ENCODE results near the gene RNF166. TPM values are rescaled to one million over a fixed set of nuclear protein-coding genes. Genes with fewer than 3 reads are reported as not detected.
A peak's percentile ranks its signal among the peaks of the same experiment; 100 is the strongest.

The RNF166 gene, protein sequence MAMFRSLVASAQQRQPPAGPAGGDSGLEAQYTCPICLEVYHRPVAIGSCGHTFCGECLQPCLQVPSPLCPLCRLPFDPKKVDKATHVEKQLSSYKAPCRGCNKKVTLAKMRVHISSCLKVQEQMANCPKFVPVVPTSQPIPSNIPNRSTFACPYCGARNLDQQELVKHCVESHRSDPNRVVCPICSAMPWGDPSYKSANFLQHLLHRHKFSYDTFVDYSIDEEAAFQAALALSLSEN
- total RNA-seq = 17.1 TPM
- long read RNA-seq, transcript RNF166-201 (6 exons, 1,883 nt) = major isoform, 32 of 40 reads
- long read RNA-seq, partial matches to known transcripts = 2 of 40 reads
- long read RNA-seq, other reads (novel, unspliced or antisense) = 6 of 40 reads

DNA sequence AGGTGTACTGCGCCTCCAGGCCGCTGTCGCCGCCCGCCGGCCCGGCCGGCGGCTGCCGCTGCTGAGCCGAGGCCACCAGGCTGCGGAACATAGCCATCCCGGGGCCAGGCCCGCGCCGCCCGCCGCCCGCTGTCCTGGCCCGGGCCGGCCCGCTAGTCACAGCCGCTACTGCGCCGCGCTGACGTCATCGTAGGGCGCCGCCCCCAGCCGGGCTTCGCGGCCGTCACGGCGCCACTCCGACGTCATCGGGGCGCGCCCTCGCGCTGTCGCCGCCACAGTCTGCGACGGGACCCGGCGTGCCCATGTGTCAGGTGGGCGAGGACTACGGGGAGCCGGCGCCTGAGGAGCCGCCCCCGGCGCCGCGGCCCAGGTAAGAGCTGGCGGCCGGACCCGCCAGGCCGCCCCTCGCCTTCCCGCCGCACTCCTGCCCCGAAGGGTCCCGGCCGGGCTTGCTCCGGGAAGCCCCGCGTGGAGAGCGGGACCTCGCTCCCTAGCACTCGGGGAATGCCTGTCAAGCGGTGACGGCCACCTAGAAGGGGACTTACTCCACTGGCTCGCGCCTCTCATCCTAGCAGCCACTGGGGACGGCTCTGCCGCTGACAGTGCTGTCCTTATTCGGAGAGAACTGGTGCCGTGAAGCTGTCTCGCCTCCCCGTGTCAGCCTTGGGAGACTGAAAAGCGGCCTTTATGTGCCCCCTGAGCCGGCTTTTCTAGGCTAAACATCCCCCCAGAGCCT, at the start of gene RNF166, which contains the start of gene CTU2:
Gene RNF166 (minus strand): TSS at position 180 of the 736 bp plus-strand sequence. CDS start 83 bp downstream, at position 97.
Gene CTU2 (plus strand): TSS at position 275 of the 736 bp plus-strand sequence. CDS start 28 bp downstream, at position 303.
- DNase-seq (ENCODE audit: low spot score) = peak; percentile 96
- intact Hi-C loops (cut with DNase I) = loop anchor here (5.0 kb wide), 2 partner anchors 79 to 134 kb away; partner anchors contain the start of gene ZC3H18

DNA sequence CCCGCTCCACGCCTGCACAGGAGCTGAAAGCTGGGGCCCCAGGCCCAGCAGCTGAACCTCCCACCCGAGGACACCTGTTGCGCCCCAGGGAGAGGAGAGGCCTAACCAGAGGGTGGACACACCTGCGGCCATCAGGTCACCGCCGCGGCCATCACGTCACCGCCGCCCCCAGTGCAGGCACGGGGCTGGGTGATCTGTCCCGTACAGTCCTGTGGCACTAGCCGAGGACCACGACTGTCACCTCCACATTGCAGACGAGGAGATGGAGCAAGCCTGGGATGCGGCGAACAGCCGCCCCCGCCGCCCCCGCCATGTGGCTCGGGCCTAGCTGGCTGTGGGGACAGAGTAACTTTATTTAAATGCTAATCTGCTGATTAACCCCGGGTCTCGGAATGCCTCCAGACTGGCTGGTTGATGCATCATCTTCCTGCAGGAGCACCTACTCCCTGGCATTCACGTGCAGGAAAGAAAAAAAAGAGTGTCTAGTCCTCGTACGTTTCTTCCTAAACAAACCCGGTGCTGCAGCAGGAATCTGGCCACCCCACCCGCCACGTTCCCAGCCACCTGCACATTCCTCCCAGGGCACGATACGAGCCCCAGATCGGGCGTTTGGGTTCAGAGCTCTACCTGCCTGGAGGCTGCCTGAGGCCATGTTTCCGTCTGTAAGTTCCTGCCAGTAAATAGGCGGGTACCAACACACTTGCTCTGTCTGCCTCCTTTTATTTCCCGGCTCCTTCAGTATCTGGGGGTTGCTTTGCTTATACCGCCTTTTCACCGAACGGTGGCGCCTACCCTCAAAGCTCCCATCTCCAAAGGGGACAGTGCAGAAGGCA, 48.9 kb upstream of the RNF166 start:
- DNase-seq (ENCODE audit: low spot score) = no peak
- intact Hi-C loops (cut with DNase I) = no loop called here

DNA sequence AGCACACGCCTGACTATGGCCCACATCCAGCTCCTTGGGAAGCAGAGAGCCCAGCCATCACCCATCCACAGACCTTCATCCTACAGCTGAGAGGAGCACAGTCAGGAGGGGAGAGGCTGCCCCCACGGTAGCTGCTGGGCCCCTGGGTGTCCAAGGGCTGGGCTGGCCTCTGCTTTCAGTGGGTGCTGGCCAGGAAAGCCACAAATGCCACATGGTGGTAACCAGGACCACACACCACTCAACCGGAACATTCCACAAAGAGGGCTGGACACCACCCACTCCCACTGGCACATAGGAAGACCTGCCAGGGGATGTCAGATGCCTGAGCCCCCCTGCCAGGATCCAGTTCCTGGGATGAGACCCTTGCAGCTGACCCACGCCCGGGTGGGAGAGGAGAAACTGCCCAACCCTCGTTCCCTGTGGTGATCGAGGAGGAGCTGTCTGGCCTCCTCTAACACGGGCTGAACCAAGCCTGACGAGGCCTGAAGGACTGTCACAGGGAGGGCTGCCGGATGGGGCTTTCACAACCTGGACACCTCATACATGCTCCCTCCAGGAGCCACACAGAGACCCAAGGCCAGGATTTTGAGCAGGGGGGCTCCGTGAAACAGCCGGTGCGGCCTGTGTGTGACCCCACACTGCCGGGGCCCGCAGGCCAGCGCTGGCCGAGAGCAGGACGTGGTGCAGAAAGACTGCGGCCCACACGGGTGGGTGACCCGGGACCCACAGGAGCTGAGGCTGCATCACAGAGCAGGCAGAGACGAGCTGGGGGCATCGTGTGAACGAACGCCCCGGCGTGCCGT, 48.1 kb upstream of the RNF166 start:
- intact Hi-C loops (cut with DNase I) = no loop called here

DNA sequence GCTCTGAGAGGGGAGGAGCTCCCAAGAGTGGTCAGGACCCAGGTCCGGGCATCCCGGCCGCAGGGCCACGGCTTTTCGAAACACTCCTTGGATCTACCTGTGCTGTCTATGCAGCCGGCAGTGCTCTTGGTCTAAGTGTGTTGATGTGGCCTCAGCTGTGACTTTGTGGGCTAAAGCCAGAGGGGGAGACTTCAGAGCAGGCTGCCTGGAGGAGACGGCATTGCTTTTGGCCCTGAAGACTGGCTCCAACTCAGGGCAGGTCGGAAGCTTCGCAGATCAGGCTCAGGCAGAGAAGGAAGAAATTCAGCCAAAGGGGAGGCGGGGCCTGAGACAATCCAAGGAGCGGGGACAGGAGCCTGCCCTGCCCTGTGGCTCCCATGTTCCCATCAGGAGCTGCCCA, 47.4 kb upstream of the RNF166 start:
- intact Hi-C loops (cut with DNase I) = no loop called here
- DNase-seq (ENCODE audit: low spot score) = no peak

More for the DNA sequence above, 48.1 kb upstream of the RNF166 start:
- no peak for DNase-seq (ENCODE audit: low spot score)

DNA sequence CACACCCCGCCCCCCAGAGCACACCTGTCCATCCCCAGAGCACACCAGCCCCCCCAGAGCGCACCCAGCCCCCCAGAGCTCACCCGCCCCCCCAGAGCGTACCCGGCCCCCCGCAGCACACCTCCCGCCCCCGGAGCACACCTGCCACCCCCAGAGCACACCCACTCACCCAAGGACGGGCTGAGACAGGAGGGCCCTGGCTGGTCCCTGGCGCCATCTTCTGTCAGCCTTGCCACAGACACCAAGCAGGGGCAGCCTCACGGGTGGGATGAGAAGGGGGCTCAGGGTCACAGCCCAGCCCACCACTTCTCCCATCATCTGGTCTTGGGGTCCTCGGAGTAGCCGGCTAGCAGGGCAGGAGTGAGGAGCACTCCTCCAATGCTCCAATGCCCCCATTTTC, 47.0 kb upstream of the RNF166 start:
- DNase-seq (ENCODE audit: low spot score) = no peak
- intact Hi-C loops (cut with DNase I) = no loop called here

DNA sequence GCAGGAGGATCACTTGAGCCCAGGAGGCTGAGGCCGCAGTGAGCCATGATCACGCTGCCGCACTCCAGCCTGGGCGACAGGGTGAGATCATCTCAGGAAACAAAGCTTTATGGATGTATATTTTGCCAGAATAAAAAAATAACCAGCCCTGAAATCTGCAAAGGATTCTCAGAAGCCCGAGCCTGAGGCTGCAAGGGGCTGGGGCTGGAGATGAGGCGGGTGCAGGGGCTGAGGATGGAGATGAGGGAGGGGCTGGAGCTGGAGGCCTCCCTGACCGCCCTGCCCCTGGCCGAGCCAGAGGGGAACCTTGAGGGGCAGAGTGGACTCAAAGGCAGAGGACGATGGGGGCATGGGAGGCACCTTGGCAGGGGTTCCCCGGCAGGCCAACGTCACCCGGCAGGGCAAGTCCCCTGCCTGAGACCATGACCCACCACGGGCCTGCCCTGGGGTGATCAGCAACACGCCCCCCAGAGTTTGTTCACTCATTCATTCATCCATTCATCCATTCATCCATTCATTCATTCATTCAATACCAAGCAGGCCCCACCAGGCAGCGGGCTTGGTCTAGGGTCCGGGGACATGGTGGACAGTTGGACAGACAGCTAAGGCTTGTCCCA, 46.3 kb upstream of the RNF166 start:
- no peak for DNase-seq (ENCODE audit: low spot score)
- intact Hi-C loops (cut with DNase I) = no loop called here

DNA sequence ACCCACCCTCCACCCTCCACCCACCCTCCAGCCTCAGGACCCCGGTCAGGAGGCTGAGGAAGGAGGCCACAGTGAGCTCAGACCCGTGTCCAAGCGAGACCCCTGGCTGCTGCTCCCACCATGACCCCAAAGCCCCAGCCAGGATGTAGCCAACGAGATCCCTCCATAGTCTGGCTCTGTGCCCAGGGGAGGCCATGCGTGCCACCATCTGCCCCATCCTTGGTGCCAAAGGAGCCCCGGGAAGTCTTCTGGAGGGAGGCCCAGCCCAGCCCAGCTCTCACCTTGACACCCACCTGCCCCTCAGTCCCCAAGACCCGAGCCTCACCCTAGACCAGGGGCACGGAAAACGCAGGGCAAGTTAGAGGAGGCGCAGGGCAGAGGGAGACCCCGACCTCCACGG, 44.6 kb upstream of the RNF166 start:
- intact Hi-C loops (cut with DNase I) = no loop called here
- DNase-seq (ENCODE audit: low spot score) = no peak

DNA sequence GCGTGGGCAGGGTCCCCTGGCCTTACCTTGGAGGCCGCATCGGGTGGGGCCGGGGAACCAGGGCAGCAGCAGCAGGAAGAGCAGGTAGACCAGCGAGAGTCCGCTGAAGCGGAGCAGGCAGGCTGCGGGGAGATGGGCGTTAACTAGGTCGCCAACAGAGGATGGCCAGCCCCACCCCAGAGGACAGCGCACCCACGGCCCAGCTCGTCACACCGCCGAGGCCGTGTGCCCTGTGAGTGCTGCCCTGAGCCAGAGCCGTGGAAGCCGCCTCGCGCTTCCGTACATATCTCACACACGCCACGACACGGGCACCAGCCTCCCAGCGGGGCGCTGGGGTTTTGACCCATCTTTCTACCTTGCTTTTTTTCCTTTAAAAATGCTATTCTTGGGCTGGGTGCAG, 43.1 kb upstream of the RNF166 start:
- intact Hi-C loops (cut with DNase I) = no loop called here
- DNase-seq (ENCODE audit: low spot score) = no peak

DNA sequence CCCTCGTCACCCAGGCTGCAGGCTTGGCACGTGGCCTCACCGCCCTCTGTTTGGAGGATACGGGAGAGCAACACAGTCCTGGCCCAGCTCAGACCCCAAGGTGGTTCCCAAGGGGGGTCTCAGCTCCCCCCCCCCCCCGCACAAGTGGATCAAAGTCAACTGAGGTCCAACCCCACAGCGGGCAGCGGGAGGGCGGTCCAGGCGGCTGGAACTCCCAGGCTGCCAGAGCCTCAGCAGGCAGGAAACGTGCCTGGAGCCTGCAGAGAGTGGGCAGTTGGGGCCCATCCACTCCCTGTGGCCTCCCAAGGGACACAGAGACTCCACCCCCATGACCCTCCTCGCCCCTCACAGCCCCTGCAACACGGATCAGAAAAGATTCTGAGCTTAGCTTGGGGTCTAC, 42.2 kb upstream of the RNF166 start:
- intact Hi-C loops (cut with DNase I) = no loop called here
- no peak for DNase-seq (ENCODE audit: low spot score)

DNA sequence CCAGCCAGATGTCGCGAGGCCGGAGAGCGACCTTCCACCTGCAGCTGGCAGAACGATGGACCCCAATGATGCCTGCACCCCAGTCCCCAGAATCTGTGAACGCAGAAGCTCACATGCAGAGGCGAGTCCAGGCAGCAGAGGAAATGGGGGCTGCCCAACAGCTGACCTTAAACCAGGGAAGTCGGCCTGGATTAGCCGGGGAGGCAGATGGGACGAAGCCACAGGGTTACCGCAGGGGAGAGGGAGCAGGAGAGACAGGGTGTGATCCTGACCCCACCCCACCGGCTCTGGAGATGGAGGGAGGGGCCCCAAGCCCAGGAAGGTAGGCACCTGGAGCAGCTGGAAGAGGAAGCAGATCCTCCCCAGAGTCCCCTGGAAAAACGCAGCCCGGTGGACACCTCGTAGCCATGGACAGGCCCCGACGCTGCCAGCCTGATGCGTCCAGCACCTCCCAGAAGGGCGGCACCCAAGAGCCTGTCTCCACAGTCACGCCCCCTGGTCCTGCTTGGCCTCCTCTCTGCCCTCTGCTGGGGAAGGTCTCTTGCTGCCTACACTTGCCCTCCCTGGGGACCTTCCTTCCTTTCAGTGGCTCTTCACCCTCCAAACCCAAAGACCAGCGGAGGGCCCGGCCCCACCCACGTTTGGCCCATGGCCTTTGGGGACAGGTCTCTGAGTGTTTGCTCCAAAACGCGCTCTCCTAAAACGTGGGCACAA, 41.5 kb upstream of the RNF166 start:
- intact Hi-C loops (cut with DNase I) = no loop called here
- DNase-seq (ENCODE audit: low spot score) = no peak

DNA sequence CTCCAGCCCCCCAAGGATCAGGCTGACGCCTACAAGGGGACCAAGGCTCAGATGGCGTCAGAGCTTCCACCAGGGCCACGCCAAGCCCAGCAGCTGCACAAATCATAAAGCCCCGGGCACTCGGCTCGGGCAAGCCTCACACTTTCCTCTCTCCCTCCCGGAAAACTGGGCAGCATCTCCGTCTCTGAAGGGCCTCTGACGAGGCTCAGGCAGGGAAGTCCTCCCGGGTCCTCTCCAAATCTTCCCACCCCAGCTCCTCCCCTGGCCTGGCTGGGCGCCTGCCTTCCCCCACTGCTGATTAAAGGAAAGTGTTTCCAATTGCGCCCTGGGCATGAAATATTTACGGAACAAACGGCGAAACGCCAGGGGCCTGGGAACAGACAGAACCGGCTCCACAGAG, 40.3 kb upstream of the RNF166 start:
- intact Hi-C loops (cut with DNase I) = no loop called here
- DNase-seq (ENCODE audit: low spot score) = no peak

DNA sequence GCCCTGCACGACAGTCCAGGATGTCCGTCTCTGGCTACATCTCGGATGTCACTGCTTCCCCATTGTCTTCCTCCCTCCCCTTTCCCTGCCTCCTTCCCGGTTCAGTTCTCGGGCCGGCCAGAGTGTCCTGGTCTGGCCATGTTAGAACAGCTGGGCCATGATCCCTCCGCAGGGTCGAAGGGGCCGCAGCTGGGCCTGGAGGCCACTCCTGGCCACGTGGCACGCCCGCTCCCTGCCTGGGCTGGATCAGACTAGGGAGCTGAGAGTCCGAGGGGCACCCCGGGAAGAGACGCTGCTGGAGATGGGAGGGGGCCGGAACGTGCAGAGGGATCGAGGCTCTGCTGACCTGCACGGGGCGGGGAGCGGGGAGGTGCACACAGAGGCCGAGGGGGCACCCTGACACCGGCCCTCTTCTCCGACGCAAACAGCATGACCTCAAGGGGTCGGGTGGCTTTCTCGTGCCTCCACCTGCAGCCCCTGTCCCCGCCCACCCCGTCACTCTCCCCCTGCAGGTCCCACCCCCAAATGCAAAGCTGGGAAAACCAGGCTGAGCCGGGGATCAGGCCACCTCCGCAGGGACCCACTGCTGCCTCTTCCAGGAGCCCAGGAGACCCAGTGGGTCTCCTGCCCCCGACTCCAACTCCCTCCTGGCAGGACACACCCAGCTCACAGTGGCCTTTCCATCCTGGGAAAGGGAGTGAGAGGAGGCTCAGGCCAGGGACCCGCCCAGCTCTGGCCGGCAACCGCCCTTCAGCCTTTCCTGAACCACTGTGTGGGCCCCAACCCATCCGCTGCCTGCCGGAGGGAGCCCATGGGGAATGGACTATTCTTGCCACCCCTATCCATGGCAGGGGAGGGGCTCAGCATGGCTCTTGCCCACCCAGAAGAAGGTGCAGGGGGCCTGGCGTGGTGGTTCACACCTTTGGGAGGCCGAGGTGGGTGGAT, 38.6 kb upstream of the RNF166 start:
- intact Hi-C loops (cut with DNase I) = loop anchor here (5.0 kb wide), 2 partner anchors 422 to 472 kb away; partner anchors contain the start of gene ZNF778
- no peak for DNase-seq (ENCODE audit: low spot score)

DNA sequence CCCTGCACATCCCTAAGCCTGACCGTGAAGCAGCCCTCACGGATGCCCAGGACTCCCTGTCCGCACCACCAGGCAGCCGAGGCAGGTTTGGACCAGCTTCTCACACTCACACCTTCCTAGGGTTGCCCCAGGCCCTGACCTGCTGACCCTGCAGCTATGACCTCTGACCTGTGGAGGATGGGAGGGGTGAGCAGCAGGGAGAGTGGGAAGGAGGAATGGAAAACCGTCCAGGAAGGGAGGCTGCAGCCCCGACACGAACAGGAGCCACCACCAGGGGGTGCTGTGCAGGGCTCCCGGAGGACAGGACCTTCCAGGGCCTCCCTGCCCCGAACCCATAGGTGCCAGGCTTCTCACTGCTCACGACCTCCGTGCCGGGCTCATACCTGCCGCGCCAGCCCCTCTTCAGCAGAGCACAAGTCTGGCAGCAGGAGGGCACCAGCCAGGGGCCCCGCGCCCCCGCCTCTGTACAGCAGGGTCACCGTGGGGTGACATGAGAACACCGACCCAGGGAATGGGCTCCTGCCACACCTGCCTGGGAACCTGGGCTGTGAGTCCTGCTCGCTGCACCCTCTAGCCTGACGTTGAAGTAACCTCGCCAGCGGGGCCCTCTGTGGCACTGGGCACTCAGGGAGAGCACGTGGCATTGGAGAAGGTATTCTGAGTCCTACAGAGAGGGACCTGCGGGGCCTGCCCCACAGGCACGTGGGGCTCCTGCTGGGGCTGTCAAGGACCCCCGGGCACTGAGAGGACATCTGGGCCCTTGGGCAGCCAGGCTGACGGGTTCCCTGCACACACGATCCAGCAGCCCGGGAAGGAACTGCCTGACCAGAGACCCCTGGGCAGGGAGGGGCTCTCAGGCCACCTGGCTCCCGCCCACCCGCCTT, 37.7 kb upstream of the RNF166 start:
- peak; percentile 88 for DNase-seq (ENCODE audit: low spot score)
- intact Hi-C loops (cut with DNase I) = loop anchor here (1.0 to 5.0 kb wide), 3 partner anchors 41 to 473 kb away; partner anchors contain the start of genes PIEZO1 and ZNF778

DNA sequence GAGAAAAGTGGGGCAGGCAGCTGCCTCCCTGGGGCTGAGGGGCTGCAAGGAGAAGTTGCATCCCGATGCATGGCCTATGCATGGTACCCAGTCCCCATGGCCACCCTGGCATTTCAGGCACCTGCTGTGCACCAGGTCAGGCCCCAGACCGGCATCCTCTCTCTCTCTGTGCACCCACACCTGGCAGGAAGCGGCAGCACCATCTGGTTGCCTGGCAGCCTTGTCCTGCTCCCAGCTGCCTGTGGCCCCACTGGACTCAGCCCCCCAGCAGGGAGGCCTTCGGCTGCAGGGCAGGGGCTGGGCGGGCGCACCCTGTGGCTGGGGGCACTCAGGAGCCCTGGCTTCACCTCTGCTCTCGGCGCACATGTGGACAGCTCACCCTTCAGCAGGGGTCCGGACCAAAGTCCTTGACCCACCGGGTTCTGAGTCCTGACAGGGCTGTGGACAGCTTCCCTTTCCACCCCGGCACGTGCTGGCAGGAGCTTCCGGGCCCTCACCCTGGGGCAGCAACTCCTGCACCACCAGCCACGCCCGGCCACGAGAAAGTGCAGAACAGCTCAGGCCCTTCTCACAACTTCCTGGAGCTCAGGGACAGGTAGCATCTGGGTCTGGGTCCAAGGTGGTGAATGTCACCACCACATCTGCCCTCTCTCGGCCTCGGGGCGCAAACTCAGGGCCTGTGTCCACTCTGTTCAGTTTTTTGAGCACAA, 36.8 kb upstream of the RNF166 start:
- DNase-seq (ENCODE audit: low spot score) = no peak
- intact Hi-C loops (cut with DNase I) = loop anchor here (1.0 to 5.0 kb wide), 3 partner anchors 42 to 474 kb away; partner anchors contain the start of genes PIEZO1 and ZNF778

DNA sequence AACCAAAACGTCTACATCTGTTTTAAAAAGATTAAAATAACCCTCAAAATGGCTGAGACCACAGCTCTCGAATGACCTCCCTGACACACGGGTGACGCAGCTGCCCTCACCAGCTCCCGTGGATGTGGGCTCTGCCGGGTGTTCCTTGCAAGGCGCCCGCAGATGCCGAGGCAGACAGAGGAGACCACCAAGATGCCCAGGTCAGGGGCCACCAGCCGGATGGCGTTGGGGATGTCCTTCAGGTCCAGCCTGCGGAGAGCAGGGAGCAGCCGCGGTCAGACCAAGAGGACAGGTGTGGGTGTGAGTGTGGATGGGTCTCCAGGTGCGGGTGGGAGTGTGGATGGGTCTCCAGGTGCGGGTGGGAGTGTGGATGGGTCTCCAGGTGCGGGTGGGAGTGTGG, 35.2 kb upstream of the RNF166 start:
- intact Hi-C loops (cut with DNase I) = loop anchor here (5.0 kb wide), 2 partner anchors 426 to 476 kb away; partner anchors contain the start of gene ZNF778
- DNase-seq (ENCODE audit: low spot score) = no peak
